ENCODE data around the gene INPP5K.

INPP5K gene

GRCh38 chr17:1497831-1498230 lies 18.6 kb downstream of the INPP5K start:
- TF ChIP-seq POLR2AphosphoS5 (IDR thresholded peaks at IDR 0.05; ENCODE audit: low read depth, low read length) (no peak), TAF1 (IDR thresholded peaks at IDR 0.05; ENCODE audit: borderline replicate concordance, insufficient read depth, low read length) (no peak), FOXP2 (optimal IDR thresholded peaks at IDR 0.05; ENCODE audit: borderline replicate concordance, extremely low read depth, extremely low read length, insufficient read depth) (no peak), REST (IDR thresholded peaks at IDR 0.05; ENCODE audit: insufficient read depth in 1 of 2, low read depth in 2 of 2, low read length in 2 of 2) (no peak), SIN3A (IDR thresholded peaks at IDR 0.05; ENCODE audit: borderline replicate concordance, insufficient read depth, low read length) (no peak)

GRCh38 chr17:1496869-1497268 lies 19.5 kb downstream of the INPP5K start:
- no peak for TF ChIP-seq FOXP2 (optimal IDR thresholded peaks at IDR 0.05; ENCODE audit: borderline replicate concordance, extremely low read depth, extremely low read length, insufficient read depth)
- TF ChIP-seq REST (IDR thresholded peaks at IDR 0.05; ENCODE audit: insufficient read depth in 1 of 2, low read depth in 2 of 2, low read length in 2 of 2), result no peak
- no peak for TF ChIP-seq TAF1 (IDR thresholded peaks at IDR 0.05; ENCODE audit: borderline replicate concordance, insufficient read depth, low read length)
- TF ChIP-seq SIN3A (IDR thresholded peaks at IDR 0.05; ENCODE audit: borderline replicate concordance, insufficient read depth, low read length), result no peak
- TF ChIP-seq POLR2AphosphoS5 (IDR thresholded peaks at IDR 0.05; ENCODE audit: low read depth, low read length), result no peak

DNA sequence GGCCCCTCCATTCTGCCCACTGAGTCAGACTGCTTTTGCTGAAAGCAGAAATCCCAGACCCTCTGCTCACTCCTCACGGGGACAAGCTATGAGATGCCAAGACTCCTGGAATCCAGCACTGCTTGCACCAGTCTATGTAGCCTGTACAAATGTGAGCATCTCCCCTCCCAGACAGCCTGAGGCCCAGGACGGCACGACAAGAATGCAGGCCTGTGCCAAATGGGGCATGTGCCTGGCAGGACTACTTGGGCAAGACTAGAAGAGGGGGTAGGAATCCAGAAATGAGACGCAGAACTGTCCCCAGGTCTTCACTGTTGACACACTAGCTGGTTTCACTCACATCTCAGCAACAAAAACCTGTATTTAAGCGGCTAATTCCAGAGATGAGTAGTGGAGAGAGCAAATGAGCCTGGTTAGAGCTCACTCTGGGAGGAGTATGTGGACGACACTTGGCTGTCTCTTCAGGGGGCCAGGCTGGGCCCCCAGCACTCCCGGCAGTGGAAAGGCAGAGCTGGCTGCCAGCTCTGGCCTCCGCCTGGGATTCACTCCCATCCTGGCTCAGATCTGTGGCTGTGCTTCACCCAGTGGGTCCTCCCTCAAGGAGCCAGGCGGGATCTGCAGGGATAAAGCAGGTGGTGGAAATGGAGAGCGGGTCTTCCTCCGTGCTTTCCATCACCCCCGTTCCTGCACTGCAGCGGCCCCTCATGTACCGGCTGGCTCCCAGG lies 21.0 kb downstream of the INPP5K start:
- TF ChIP-seq TAF1 (IDR thresholded peaks at IDR 0.05; ENCODE audit: borderline replicate concordance, insufficient read depth, low read length) (no peak), SIN3A (IDR thresholded peaks at IDR 0.05; ENCODE audit: borderline replicate concordance, insufficient read depth, low read length) (no peak), REST (IDR thresholded peaks at IDR 0.05; ENCODE audit: insufficient read depth in 1 of 2, low read depth in 2 of 2, low read length in 2 of 2) (no peak), POLR2AphosphoS5 (IDR thresholded peaks at IDR 0.05; ENCODE audit: low read depth, low read length) (no peak), FOXP2 (optimal IDR thresholded peaks at IDR 0.05; ENCODE audit: borderline replicate concordance, extremely low read depth, extremely low read length, insufficient read depth) (no peak)

DNA sequence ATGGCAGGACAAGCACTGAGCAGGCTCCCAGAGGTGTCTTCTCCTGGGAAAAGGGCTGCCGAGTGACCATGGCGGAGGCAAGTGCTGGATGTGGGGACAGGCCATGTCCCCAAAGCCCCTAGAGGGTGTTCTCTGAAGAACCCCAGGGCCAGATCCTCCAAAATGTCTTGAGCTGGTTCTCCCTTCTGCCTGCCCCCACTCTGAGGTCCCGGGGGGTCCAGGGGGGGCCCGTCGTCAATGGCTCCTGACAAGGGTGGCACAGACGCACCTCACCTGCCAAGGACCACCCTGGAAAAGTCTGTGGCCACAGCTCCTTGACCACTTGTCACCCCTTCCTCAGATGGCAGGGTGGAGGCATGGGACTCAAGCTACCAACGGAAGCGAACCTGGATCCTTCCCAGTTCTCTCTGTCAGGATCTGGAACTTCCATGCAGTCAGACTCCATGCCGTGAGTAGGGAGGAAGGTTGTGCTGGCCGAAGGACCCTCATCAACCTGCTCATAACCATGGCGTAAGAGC lies 21.6 kb downstream of the INPP5K start:
- TF ChIP-seq POLR2AphosphoS5 (IDR thresholded peaks at IDR 0.05; ENCODE audit: low read depth, low read length), result no peak

- TF ChIP-seq POLR2AphosphoS5 (IDR thresholded peaks at IDR 0.05; ENCODE audit: low read depth, low read length) (no peak), FOXP2 (optimal IDR thresholded peaks at IDR 0.05; ENCODE audit: borderline replicate concordance, extremely low read depth, extremely low read length, insufficient read depth) (no peak), TAF1 (IDR thresholded peaks at IDR 0.05; ENCODE audit: borderline replicate concordance, insufficient read depth, low read length) (no peak)
These were observed 22.2 kb downstream of the INPP5K start for GRCh38 chr17:1494203-1494602.

DNA sequence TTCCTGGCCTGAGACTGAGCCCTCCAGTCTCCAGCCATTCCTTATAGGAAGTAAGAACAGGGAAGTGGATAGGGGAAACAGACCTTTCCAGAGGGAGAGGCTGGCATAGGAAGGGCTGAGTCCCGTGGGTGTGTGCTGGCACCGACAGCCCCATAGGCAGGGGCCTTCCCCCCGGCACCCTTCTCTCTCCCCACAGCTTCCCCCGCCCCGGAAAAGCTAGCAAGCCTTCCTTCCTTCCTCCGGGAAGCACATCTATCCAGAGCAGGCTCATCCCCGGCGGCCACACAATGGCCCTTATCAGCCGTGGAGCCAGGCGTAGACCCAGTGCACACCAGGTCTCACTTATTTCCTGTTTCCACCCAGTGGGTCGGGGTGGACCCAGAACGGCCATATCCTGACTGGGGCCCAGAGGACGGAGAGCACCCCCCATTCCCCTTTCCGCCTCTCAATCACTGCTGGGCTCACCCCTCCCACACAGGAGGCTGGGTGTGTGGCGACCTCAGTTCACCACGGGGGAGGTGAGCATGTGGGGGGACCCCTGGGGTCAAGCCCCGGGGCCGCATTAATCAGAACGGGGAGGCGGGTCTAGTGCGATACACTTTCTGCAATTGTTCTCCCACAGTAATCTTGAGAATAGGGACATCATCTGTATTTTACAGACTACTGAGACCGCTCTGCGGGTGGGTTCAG lies 23.0 kb downstream of the INPP5K start:
- TF ChIP-seq FOXP2 (optimal IDR thresholded peaks at IDR 0.05; ENCODE audit: borderline replicate concordance, extremely low read depth, extremely low read length, insufficient read depth), result no peak
- no peak for TF ChIP-seq REST (IDR thresholded peaks at IDR 0.05; ENCODE audit: insufficient read depth in 1 of 2, low read depth in 2 of 2, low read length in 2 of 2)
- TF ChIP-seq SIN3A (IDR thresholded peaks at IDR 0.05; ENCODE audit: borderline replicate concordance, insufficient read depth, low read length), result no peak
- no peak for TF ChIP-seq POLR2AphosphoS5 (IDR thresholded peaks at IDR 0.05; ENCODE audit: low read depth, low read length)
- no peak for TF ChIP-seq TAF1 (IDR thresholded peaks at IDR 0.05; ENCODE audit: borderline replicate concordance, insufficient read depth, low read length)

All from PFSK-1 (cell line).